GM23248 (cell line): ENCODE data around the gene NFATC2.

Source experiments
- EZH2 ChIP-seq: fragments of 200-600 bp; sonication (generic); IDR thresholded peaks from 2 replicates; pipeline ENCODE4 v1.6.1; 2018; ENCODE audit warnings: antibody characterized with exemption, mild to moderate bottlenecking; ENCODE audit not compliant: insufficient read depth, poor library complexity, severe bottlenecking
- EZH2phosphoT487 ChIP-seq: fragments of 200-600 bp; sonication (generic); IDR thresholded peaks from 2 replicates; pipeline ENCODE4 v1.6.1; 2018; ENCODE audit warnings: antibody characterized with exemption, moderate library complexity, mild to moderate bottlenecking, low read depth; ENCODE audit not compliant: insufficient read depth

GRCh38 chr20:51384875-51385274 lies 157.6 kb downstream of the NFATC2 start:
- no peak for TF ChIP-seq EZH2
- no peak for TF ChIP-seq EZH2phosphoT487
